Kidney (tissue), 14 donors: ENCODE data around the gene ATP6V1B1. TPM values are rescaled to one million over a fixed set of nuclear protein-coding genes. Genes with fewer than 3 reads are reported as not detected.
A peak's percentile ranks its signal among the peaks of the same experiment; 100 is the strongest.

Source experiments
- DNase-seq, 5 donors: peaks; one replicate each; pipeline ENCODE4 v3.0.0-alpha.2; 2013 to 2020
- FAIRE-seq: peaks from 2 replicates; lab custom pipeline; 2012; peaks lifted over from hg19 to GRCh38; lab: Jason Lieb, UNC
- H3K27ac ChIP-seq, 2 donors: one replicate each; pipeline ENCODE4 v1.7.0; 2013; ENCODE audit warnings: low read depth in 2 of 2, low read length in 2 of 2, inconsistent platforms in 1 of 2
- H3K27me3 ChIP-seq: one replicate; pipeline ENCODE4 v1.7.1; 2013; ENCODE audit warnings: low read length, inconsistent platforms; ENCODE audit not compliant: control insufficient read depth, insufficient read depth
- H3K36me3 ChIP-seq, 3 donors: one replicate each; pipeline versions ENCODE4 v1.7.0 to v1.7.1; 2013; ENCODE audit warnings: low read length in 3 of 3, control low read depth in 1 of 3, inconsistent platforms in 1 of 3; ENCODE audit not compliant: insufficient read depth in 3 of 3, control insufficient read depth in 2 of 3
- H3K4me1 ChIP-seq, 3 donors: one replicate each; pipeline versions ENCODE4 v1.7.0 to v1.7.1; 2013; ENCODE audit warnings: low read length in 3 of 3, inconsistent platforms in 1 of 3, low read depth in 1 of 3; ENCODE audit not compliant: control insufficient read depth in 2 of 3, insufficient read depth in 2 of 3
- H3K4me3 ChIP-seq, 3 donors: one replicate each; pipeline versions ENCODE4 v1.7.0 to v1.8.1; 2013; ENCODE audit warnings: low read length in 3 of 3, control low read depth in 1 of 3, inconsistent platforms in 1 of 3
- H3K9ac ChIP-seq, 3 donors: one replicate each; pipeline versions ENCODE4 v1.7.0 to v1.7.1; 2013; ENCODE audit warnings: low read length in 3 of 3, control low read depth in 1 of 3, inconsistent platforms in 1 of 3
- H3K9me3 ChIP-seq, 3 donors: one replicate each; pipeline versions ENCODE4 v1.7.0 to v1.7.1; 2013; ENCODE audit warnings: low read length in 3 of 3, control low read depth in 1 of 3, inconsistent platforms in 1 of 3; ENCODE audit not compliant: control insufficient read depth in 2 of 3, insufficient read depth in 1 of 3
- CTCF ChIP-seq: IDR thresholded peaks from 3 replicates; pipeline ENCODE4 v1.5.1; 2012; ENCODE audit warnings: mild to moderate bottlenecking, moderate library complexity, borderline replicate concordance; ENCODE audit not compliant: insufficient read depth; ENCODE audit errors: extremely low read depth
- intact Hi-C: fragments of 100-400 bp; cut with DNase I; formaldehyde crosslinking; loops from one replicate; pipeline ENCODE4 v1.11.1; 2022
- polyA plus RNA-seq: library from polyadenylated mRNA; stranded (reverse); fragments of 350-450 nt; fragmentation: Illumina TruSeq; extraction: RNeasy Lipid Tissue Mini Kit (QIAGEN cat#74804); gene quantifications from one replicate; pipeline ENCODE4 v1.2.3, GENCODE V29; 2014; ENCODE audit warnings: low read depth, low replicate concordance; ENCODE audit not compliant: insufficient read depth
- total RNA-seq: library from RNA; stranded (reverse); fragmentation: NEBNext Ultra II Directional; extraction: Animal tissue kit (Norgen Biotek cat#: 25700); gene quantifications from one replicate; pipeline ENCODE4 v1.2.1, GENCODE V29; 2021
- donor health status: control.
- donor health status: control.
- donor health status: control.
- donor health status: control.
- donor health status: control.
- donor health status: DM: yes; HTN: yes; CAD: no.
- donor health status: Normal renal cell carcinoma (clear cell type).

The ATP6V1B1 gene
- total and polyA plus RNA-seq, 2 donors from 2014 or later: 37.9 to 400 TPM

GRCh38 chr2:71000780-71001591, 65.3 kb downstream of the ATP6V1B1 start:
- Histone ChIP-seq H3K27me3 (no peaks in the 10 kb centered on the region), H3K36me3 (no peaks in the 10 kb centered on the region), H3K4me1 (no peaks in the 10 kb centered on the region), H3K9me3 (no peaks in the 10 kb centered on the region), H3K27ac (no peak overlapping the region), H3K4me3 (peak overlapping the region; percentile 37 to 66 (median 59)), H3K9ac (peak overlapping the region in 1 of 3 donors; percentile 32)
- intact Hi-C loops: no loop called here
- FAIRE-seq: no peak
- DNase-seq: peak; percentile 47 to 89 (median 74)
- TF ChIP-seq CTCF: peak; percentile 81

DNA sequence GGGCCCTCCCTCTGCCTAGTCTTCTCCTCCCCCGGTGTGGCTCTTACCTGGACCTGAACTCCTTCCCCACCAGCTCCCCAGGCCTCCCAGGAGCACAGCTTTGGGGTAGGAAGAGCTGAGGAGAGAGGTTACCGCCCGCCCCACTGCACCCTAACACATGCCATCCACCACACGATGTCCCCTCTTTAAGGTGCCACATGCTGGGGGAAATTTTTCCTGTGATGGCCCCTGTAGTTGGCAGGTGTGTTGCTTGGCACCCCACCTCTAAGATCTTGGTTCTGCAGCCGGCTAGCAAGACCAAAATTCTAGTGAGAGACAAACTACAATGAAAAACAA, 65.9 kb downstream of the ATP6V1B1 start:
- no peaks in the 10 kb centered on the region for H3K27me3 ChIP-seq
- H3K4me3 ChIP-seq: no peak overlapping the region
- no peaks in the 10 kb centered on the region for H3K36me3 ChIP-seq
- H3K27ac ChIP-seq: no peak overlapping the region
- no peak for TF ChIP-seq CTCF
- H3K4me1 ChIP-seq: no peaks in the 10 kb centered on the region
- FAIRE-seq: no peak
- DNase-seq: no peak
- intact Hi-C loops: no loop called here
- H3K9me3 ChIP-seq: no peaks in the 10 kb centered on the region
- H3K9ac ChIP-seq: no peak overlapping the region

DNA sequence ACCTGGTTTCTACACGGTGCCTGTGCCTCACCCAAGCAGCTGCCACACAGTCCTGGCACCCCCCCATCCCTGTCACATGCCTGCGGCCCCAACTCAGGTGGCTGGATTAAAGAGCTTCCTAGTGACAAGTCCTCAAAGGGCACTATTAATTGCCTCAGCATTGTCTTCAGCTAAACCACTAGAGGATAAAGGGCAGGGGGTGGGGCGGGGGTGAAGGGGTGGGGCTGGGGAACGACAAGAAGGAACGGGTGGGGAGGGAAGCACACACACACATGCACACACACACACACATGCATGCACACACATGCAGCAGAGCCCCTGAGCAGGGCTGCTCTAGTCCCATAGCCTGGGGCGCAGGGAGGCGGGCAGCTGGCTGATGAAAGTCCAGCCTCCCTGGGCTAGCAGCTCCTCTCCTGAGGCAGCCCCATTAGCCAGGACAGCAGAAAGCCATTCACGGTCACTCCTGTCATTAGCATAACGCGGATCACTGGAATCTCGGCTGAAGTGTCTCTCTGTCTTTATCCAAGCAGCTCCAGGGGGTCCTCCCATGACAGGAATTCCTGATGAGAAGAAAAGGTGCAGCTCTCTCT, 66.4 kb downstream of the ATP6V1B1 start:
- no peak for DNase-seq
- Histone ChIP-seq H3K4me3 (no peak overlapping the region), H3K9ac (no peak overlapping the region), H3K27ac (no peak overlapping the region), H3K27me3 (no peaks in the 10 kb centered on the region), H3K9me3 (no peaks in the 10 kb centered on the region), H3K4me1 (no peaks in the 10 kb centered on the region), H3K36me3 (no peaks in the 10 kb centered on the region)
- no peak for FAIRE-seq
- intact Hi-C loops: no loop called here
- no peak for TF ChIP-seq CTCF
